Astrocyte (in vitro differentiated cells and primary cell): ENCODE results near the gene HEXIM2. TPM values are rescaled to one million over a fixed set of nuclear protein-coding genes. Genes with fewer than 3 reads are reported as not detected.
"Not testable (repeated sequence)": the region's sequence is repeated elsewhere in the genome, so short reads cannot be mapped to it uniquely, and the experiment has no call there.

Experiments used
- DNase-seq: peaks from one replicate; pipeline ENCODE4 v3.0.0-alpha.2; 2010; ENCODE audit warnings: low read depth
- FAIRE-seq: peaks from 2 replicates; lab custom pipeline; 2011; peaks lifted over from hg19 to GRCh38; lab: Jason Lieb, UNC
- H2AFZ ChIP-seq: 2 replicates; pipeline ENCODE4 v1.6.0; 2012; ENCODE audit warnings: low read depth, low read length, inconsistent platforms
- H3K27ac ChIP-seq: 2 replicates; pipeline ENCODE4 v1.5.1; 2011; ENCODE audit warnings: low read depth, low read length, inconsistent platforms
- H3K27me3 ChIP-seq: 2 replicates; pipeline ENCODE4 v1.6.0; 2011; ENCODE audit warnings: low read length, inconsistent platforms; ENCODE audit not compliant: insufficient read depth
- H3K36me3 ChIP-seq: 2 replicates; pipeline ENCODE4 v1.5.1; 2011; ENCODE audit warnings: low read length, inconsistent platforms; ENCODE audit not compliant: insufficient read depth
- H3K4me1 ChIP-seq: 2 replicates; pipeline ENCODE4 v1.5.1; 2011; ENCODE audit warnings: low read length, inconsistent platforms; ENCODE audit not compliant: insufficient read depth
- H3K4me2 ChIP-seq: 2 replicates; pipeline ENCODE4 v1.6.0; 2012; ENCODE audit warnings: low read length, inconsistent platforms
- H3K4me3 ChIP-seq: 2 replicates; pipeline ENCODE4 v1.5.1; 2011; ENCODE audit warnings: low read depth, mild to moderate bottlenecking, low read length, inconsistent platforms; ENCODE audit not compliant: insufficient read depth
- H3K79me2 ChIP-seq: 2 replicates; pipeline ENCODE4 v1.6.0; 2012; ENCODE audit warnings: mild to moderate bottlenecking, low read length, inconsistent platforms; ENCODE audit not compliant: insufficient read depth
- H3K9ac ChIP-seq: 2 replicates; pipeline ENCODE4 v1.6.0; 2012; ENCODE audit warnings: mild to moderate bottlenecking, low read length, inconsistent platforms
- H3K9me3 ChIP-seq: 2 replicates; pipeline ENCODE4 v1.5.1; 2012; ENCODE audit warnings: low read depth, mild to moderate bottlenecking, low read length, inconsistent platforms; ENCODE audit not compliant: insufficient read depth
- H4K20me1 ChIP-seq: 2 replicates; pipeline ENCODE4 v1.6.0; 2012; ENCODE audit warnings: low read length, inconsistent platforms; ENCODE audit not compliant: insufficient read depth
- H3K27ac Mint-ChIP-seq: one replicate; pipeline ENCODE4 v1.8.0; 2021; ENCODE audit warnings: mild to moderate bottlenecking, mixed read lengths; ENCODE audit not compliant: unreplicated experiment
- H3K27me3 Mint-ChIP-seq: one replicate; pipeline ENCODE4 v1.8.0; 2021; ENCODE audit warnings: low read depth, mixed read lengths; ENCODE audit not compliant: unreplicated experiment
- H3K36me3 Mint-ChIP-seq: one replicate; pipeline ENCODE4 v1.8.0; 2021; ENCODE audit warnings: low read depth, mixed read lengths; ENCODE audit not compliant: unreplicated experiment
- H3K4me1 Mint-ChIP-seq: one replicate; pipeline ENCODE4 v1.8.0; 2021; ENCODE audit warnings: low read depth, mixed read lengths; ENCODE audit not compliant: unreplicated experiment
- H3K4me3 Mint-ChIP-seq: one replicate; pipeline ENCODE4 v1.8.0; 2021; ENCODE audit warnings: mild to moderate bottlenecking, moderate library complexity, mixed read lengths; ENCODE audit not compliant: unreplicated experiment
- H3K9me3 Mint-ChIP-seq: one replicate; pipeline ENCODE4 v1.8.0; 2021; ENCODE audit warnings: mild to moderate bottlenecking, mixed read lengths; ENCODE audit not compliant: unreplicated experiment
- EZH2 ChIP-seq: IDR thresholded peaks from 2 replicates; pipeline ENCODE4 v1.6.1; 2012; ENCODE audit warnings: mild to moderate bottlenecking, low read length, inconsistent platforms; ENCODE audit not compliant: insufficient read depth
- total RNA-seq: library from RNA; stranded (reverse); gene quantifications from 2 replicates; pipeline ENCODE4 v1.2.1, GENCODE V29; 2021
- TF ChIP-seq, protein P1 (sequence below): IDR thresholded peaks from 2 replicates; pipeline ENCODE4 v1.5.1; 2011; ENCODE audit warnings: low read depth, mild to moderate bottlenecking, inconsistent platforms, low read length, moderate library complexity; ENCODE audit not compliant: insufficient read depth

The HEXIM2 gene
- total RNA-seq, 1 donor from 2014 or later = 9.0 TPM

DNA sequence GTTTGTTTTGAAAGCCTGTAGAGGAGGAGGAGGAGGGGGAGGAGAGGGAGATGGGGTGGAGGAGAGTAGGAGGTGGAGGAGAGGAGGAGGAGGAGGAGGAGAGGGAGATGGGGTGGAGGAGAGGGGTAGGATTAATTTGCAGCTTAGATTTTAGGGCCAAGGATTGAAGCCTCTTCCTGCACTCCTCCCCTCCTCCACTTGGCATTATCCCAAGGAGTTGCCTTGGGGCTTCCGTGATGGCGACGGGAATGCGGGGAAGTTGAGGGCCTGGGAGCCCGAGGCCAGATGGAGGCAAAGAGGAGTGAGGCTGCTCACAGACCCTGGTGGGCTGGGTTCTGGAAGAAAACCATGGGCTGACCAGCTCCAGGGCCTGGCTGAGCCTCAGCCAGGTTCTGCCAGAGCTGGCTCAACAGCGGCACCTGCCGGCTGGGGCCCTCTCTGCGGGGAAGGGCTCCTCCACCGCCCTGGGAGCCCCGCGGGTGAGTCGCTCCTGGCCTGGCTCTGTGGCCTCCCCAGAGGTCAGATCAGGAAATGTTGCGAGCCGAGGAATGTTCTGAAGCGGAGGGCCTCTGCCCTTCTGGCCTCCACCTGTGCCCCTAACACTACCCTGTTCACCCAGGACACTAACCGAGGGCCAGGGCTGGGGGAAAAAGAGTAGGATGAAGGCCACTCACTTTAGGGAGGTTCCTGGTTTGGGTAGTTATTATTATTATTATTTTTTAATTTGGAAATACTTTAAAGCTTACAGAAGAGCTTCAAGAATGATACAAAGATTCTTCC lies 36.1 kb downstream of the HEXIM2 start:
- Histone ChIP-seq H3K36me3 (no peaks in the 10 kb centered on the region), H3K4me3 (no peak overlapping the region), H3K4me1 (peaks cover 6% of the 10 kb centered on the region), H3K27me3 (no peaks in the 10 kb centered on the region), H3K9ac (peak overlapping the region; percentile 52), H3K9me3 (no peaks in the 10 kb centered on the region), H3K79me2 (no peaks in the 10 kb centered on the region), H2AFZ (peak overlapping the region; percentile 90), H3K4me2 (peak overlapping the region; percentile 71), H4K20me1 (no peaks in the 10 kb centered on the region), H3K27ac (no peak overlapping the region)
- Mint-ChIP-seq H3K4me1 (peaks cover 9% of the 10 kb centered on the region), H3K9me3 (no peaks in the 10 kb centered on the region), H3K4me3 (no peak overlapping the region), H3K27me3 (no peaks in the 10 kb centered on the region), H3K36me3 (no peaks in the 10 kb centered on the region), H3K27ac (peak overlapping the region; percentile 53)
- no peak for FAIRE-seq
- no peak for TF ChIP-seq EZH2
- TF ChIP-seq, protein P1, sequence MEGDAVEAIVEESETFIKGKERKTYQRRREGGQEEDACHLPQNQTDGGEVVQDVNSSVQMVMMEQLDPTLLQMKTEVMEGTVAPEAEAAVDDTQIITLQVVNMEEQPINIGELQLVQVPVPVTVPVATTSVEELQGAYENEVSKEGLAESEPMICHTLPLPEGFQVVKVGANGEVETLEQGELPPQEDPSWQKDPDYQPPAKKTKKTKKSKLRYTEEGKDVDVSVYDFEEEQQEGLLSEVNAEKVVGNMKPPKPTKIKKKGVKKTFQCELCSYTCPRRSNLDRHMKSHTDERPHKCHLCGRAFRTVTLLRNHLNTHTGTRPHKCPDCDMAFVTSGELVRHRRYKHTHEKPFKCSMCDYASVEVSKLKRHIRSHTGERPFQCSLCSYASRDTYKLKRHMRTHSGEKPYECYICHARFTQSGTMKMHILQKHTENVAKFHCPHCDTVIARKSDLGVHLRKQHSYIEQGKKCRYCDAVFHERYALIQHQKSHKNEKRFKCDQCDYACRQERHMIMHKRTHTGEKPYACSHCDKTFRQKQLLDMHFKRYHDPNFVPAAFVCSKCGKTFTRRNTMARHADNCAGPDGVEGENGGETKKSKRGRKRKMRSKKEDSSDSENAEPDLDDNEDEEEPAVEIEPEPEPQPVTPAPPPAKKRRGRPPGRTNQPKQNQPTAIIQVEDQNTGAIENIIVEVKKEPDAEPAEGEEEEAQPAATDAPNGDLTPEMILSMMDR = peak; percentile 93
- DNase-seq = peak; percentile 47

DNA sequence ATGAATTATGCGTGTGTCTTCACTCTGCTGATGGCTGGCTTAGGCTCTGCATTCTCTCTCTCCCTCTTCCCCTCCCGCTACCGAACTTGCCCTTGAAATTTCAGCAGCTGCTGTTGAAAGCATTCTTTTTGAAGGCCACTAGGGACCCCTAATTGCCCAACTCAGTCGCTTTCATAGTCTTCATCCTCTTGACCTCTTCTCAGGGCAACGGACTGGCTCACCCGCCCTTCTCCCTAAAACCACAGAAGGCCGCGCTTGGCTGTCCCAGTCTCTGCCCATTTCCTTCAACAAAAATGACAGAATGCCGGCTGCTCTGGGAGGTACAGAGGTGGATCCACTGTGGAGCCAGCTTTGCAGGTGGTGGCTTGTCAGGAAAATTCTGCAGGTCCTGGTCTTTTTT lies 39.0 kb downstream of the HEXIM2 start:
- H4K20me1 ChIP-seq = no peaks in the 10 kb centered on the region
- Mint-ChIP-seq H3K4me3 (no peak overlapping the region), H3K36me3 (no peaks in the 10 kb centered on the region), H3K27ac (no peak overlapping the region), H3K4me1 (peaks cover 9% of the 10 kb centered on the region), H3K27me3 (no peaks in the 10 kb centered on the region), H3K9me3 (no peaks in the 10 kb centered on the region)
- no peak overlapping the region for H2AFZ ChIP-seq
- H3K9ac ChIP-seq = no peak overlapping the region
- DNase-seq (no peak), FAIRE-seq (no peak)
- H3K4me1 ChIP-seq = peaks cover 6% of the 10 kb centered on the region
- no peak overlapping the region for H3K4me3 ChIP-seq
- no peak overlapping the region for H3K4me2 ChIP-seq
- H3K36me3 ChIP-seq = no peaks in the 10 kb centered on the region
- H3K79me2 ChIP-seq = no peaks in the 10 kb centered on the region
- no peak overlapping the region for H3K27ac ChIP-seq
- no peaks in the 10 kb centered on the region for H3K9me3 ChIP-seq
- TF ChIP-seq, protein P1 = no peak
- no peak for TF ChIP-seq EZH2
- H3K27me3 ChIP-seq = no peaks in the 10 kb centered on the region

DNA sequence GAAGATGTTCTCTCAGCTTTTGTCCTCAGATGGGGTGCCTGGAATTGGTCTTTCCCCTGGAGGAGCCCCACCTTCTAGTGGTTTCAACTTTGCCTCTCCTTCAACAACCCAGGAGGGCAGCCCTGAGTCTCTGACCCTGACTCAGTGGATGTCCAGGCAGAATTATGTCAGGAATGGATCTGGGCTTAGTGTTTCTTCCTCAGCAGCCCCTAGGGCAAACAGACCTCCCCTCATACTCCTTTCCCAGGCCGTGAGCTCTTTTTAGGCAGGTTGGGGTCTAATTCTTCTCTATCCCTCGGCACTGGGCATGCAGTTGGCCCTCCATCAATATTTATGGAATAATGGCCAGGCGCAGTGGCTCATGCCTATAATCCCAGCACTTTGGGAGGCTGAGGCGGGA lies 39.8 kb downstream of the HEXIM2 start:
- no peak for DNase-seq
- no peaks in the 10 kb centered on the region for H3K36me3 Mint-ChIP-seq

DNA sequence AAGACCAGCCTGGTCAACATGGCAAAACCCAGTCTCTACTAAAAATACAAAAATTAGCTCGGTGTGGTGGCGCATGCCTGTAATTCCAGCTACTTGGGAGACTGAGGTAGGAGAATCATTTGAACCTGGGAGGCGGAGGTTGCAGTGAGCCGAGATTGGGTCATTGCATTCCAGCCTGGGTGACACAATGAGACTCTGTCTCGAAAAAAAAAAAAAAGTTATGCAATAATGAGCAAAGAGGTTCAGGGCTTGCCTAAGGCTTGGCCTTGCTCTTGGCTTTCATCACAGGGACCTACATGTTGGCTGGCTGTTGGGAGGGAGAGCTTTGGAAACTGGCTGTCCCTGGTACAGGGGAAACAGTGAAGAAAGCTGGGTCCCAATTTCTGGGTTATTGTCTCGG lies 40.2 kb downstream of the HEXIM2 start:
- FAIRE-seq, H3K27me3 Mint-ChIP-seq, H3K36me3 ChIP-seq: not testable (repeated sequence)

More for the DNA sequence above, 39.8 kb downstream of the HEXIM2 start:
- no peak for FAIRE-seq
- TF ChIP-seq EZH2 = no peak
- TF ChIP-seq, protein P1 = no peak
- no peak overlapping the region for H2AFZ ChIP-seq
- no peak overlapping the region for H3K4me3 ChIP-seq
- H3K9ac ChIP-seq = no peak overlapping the region
- H3K79me2 ChIP-seq = no peaks in the 10 kb centered on the region
- H3K4me1 ChIP-seq = peaks cover 6% of the 10 kb centered on the region
- H3K4me2 ChIP-seq = no peak overlapping the region
- H3K4me1 Mint-ChIP-seq = peaks cover 9% of the 10 kb centered on the region
- H3K27me3 ChIP-seq = no peaks in the 10 kb centered on the region
- H3K27ac Mint-ChIP-seq = peak overlapping the region; percentile 18
- H3K4me3 Mint-ChIP-seq = no peak overlapping the region
- no peaks in the 10 kb centered on the region for H3K9me3 ChIP-seq
- no peaks in the 10 kb centered on the region for H4K20me1 ChIP-seq
- no peaks in the 10 kb centered on the region for H3K9me3 Mint-ChIP-seq
- no peak overlapping the region for H3K27ac ChIP-seq
- H3K36me3 ChIP-seq = no peaks in the 10 kb centered on the region
- H3K27me3 Mint-ChIP-seq = peaks cover 3% of the 10 kb centered on the region

More for the DNA sequence above, 40.2 kb downstream of the HEXIM2 start:
- not testable (repeated sequence) for H2AFZ ChIP-seq, H3K9me3 Mint-ChIP-seq, H3K27ac Mint-ChIP-seq, H4K20me1 ChIP-seq, H3K4me3 Mint-ChIP-seq, H3K9me3 ChIP-seq, DNase-seq, H3K36me3 Mint-ChIP-seq, H3K4me2 ChIP-seq, H3K79me2 ChIP-seq, H3K4me1 Mint-ChIP-seq, H3K27ac ChIP-seq, H3K9ac ChIP-seq, H3K4me3 ChIP-seq, H3K27me3 ChIP-seq, H3K4me1 ChIP-seq
